NAMALWA (cell line): ENCODE measurements around the gene EEF2.

Source experiments
- DNase-seq: peaks from one replicate; pipeline ENCODE4 v3.0.0-alpha.2; 2015; ENCODE audit warnings: low spot score

Gene EEF2

GRCh38 chr19:3984908-3985642 is at the start of gene EEF2:
Gene EEF2 (minus strand): TSS chr19:3985463. CDS start chr19:3985380, 83 bp downstream.
- DNase-seq, result peak; percentile 89

GRCh38 chr19:4034048-4035017 is 49.1 kb upstream of the EEF2 start:
- DNase-seq, result no peak

GRCh38 chr19:4033028-4033956 is 48.0 kb upstream of the EEF2 start:
- no peak for DNase-seq

DNA sequence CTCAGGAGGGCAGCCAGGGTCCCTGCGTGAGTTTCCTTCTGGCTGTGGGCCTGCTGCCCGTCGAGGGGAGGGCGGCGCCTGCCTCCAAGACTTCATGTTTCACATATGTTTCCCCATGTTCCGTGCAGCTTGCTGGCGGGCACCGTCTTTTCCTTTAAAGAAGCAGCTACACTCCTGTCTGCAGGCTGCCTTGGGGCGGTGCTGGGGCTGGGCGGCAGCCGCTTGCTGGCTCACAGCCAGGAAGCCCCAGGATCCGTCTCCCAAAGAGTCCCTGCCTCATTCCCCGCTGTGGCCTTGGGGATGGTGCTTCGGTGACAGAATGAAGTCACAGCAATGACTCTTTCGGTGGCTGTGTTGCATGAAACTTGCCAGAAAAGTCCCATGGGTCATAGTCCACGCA is 47.2 kb upstream of the EEF2 start:
- DNase-seq, result no peak

GRCh38 chr19:4031420-4031819 is 46.2 kb upstream of the EEF2 start:
- no peak for DNase-seq

GRCh38 chr19:4030981-4031380 is 45.7 kb upstream of the EEF2 start:
- DNase-seq, result no peak

- DNase-seq, result no peak
Observed at GRCh38 chr19:4030552-4030951, 45.3 kb upstream of the EEF2 start.

GRCh38 chr19:4029247-4029614 is 44.0 kb upstream of the EEF2 start:
- no peak for DNase-seq

GRCh38 chr19:4028334-4029246 is 43.3 kb upstream of the EEF2 start:
- DNase-seq, result no peak

DNA sequence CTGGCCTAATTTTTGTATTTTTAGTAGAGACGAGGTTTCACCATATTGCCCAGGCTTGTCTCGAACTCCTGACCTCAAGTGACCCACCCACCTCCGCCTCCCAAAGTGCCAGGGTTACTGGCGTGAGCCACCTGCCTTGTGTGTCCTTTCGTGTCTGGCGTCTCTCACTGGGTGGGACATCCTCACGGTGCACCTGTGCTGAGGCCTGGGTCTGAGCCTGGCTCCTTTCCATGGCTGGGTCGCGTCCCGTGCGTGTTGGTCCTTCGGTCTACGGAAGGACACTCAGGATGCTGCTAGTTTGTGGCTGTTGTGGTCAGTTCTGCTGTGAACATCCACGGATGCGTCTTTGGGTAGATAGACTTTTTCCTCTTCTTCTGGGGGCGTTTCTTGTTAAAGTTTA is 41.9 kb upstream of the EEF2 start:
- no peak for DNase-seq

DNA sequence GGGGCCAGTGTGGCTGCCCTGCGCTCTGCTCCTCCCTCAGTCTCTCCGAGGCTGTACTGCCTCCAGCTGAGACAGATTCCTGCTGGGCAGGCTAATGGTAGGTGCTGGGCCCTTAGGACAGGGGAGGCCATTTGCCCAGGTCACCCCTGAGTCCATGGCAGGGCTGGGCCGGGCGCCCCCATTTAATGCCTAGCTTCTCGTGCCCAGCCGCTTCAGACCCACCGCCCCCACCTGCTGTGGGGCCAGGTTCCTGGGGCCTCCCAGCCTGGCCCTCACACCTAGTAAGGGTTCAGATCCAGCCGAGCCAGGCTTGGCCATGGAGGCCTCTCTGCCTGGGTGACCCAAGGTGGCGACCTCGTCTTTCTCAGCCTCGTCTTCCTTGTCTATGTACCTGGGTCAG is 40.1 kb upstream of the EEF2 start:
- no peak for DNase-seq

DNA sequence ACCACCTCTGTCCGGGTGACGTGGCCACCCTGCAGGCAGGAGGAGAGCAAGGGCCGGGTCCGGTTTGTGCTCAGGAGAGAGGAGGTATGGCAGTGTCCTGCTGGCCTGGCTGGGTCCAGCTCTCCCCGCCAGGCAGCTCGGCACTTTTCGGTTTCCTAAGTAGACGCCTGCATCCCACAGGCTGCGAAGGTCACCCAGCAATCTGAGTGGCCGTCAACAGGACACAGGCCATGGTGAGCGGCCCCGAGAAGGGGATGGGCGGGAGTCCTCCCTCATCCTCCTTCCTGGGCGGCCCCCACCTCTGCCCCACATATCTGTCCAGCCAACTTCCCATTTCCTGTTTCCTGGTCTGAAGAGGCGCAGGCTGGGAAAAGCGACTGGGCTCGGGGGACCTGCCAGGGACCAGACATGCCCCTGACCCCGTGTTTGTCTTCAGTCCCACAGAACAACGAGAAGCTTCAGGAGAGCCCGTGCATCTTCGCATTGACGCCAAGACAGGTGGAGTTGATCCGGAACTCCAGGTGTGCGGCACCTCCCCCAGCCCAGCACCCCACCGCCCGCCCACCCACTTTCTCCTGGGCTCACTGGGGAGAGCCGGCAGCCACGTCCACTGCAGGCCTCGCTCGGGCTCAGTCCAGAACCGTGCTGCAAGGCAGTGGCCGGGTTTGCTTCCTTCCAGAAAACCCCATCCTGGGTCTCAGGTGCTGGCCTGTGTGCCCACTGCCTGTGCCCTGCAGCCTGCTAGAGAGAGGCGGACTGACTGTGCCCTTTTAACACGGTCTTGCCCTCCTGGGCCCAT is 38.5 kb upstream of the EEF2 start:
- DNase-seq, result no peak

GRCh38 chr19:4019578-4019977 is 34.3 kb upstream of the EEF2 start:
- no peak for DNase-seq

DNA sequence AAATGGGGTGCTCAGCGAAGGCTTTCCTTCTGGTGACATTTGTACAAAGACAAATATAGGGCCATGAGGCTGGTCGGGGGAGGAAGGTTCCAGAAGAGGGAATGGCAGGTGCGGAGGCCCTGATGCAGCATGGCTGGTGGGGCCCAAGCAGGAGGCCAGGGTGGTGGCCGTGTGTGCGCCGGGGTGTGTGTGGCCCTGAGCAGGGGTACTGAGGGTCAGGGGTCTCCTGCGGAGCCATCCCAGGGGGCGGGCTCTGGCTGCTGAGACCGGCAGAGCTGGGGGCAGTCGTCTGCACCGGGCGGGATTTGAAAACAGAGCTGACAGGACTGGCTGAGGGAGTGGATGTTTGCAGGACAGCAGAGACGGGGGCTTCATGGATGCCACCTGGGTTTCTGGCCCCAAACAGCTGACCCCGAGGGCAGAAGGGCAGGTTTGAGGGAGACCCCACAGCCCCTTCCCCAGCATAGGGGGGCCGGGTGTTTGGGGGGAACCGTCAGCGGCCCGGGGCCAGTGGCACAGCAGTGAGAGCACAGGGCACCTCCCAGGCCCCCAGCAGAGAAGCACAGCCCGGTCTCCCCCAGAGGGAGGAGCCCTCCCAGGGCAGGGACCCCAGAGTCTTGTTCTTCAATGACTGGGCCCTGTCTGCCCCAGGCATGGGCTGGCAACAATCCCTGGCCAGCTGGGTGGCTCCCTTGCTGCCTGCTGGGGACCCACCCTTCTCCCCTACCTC is 33.7 kb upstream of the EEF2 start:
- no peak for DNase-seq

- DNase-seq, result no peak
Observed at GRCh38 chr19:4018140-4018613, 32.9 kb upstream of the EEF2 start.

DNA sequence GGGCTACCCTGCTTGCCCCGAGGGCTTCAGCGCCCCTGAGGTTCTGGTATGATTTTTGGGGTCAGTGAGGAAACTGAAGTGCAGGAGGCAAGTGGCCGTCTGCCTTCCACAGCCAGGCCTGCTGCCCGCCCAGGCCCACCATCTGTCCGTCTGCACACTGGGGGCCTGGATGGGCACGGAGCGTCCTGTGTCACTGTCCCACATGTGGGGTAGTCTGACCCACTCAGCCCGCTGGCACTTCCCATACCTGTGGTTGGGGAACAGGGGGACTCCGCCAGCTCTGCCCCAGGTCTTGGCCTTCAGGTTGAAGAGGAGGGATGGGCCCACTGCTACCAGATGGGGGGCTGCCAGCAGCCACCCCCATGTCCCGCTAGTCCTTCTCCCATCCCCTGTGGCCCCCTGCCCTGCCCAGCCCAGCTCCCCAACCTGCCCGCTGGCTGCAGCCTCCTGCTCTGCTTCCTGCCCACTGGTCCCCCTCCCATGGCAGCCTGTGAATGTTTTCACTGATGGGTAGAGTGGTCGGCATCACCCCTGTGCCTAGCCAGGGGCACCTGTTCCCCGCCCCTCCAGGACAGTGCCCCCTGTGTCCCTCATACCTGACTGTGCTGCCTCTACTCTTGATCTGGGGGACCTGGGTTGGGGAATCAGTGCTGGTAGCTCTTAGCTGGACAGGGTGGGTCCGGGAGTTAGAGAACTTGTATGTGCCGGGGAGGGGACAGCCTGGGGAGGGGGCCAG is 31.8 kb upstream of the EEF2 start:
- DNase-seq, result no peak

- DNase-seq, result no peak
Observed at GRCh38 chr19:4016486-4016885, 31.2 kb upstream of the EEF2 start.

GRCh38 chr19:4015705-4016402 is 30.6 kb upstream of the EEF2 start:
- DNase-seq, result no peak
